Measurements from ENCODE around the gene SPSB2.

DNA sequence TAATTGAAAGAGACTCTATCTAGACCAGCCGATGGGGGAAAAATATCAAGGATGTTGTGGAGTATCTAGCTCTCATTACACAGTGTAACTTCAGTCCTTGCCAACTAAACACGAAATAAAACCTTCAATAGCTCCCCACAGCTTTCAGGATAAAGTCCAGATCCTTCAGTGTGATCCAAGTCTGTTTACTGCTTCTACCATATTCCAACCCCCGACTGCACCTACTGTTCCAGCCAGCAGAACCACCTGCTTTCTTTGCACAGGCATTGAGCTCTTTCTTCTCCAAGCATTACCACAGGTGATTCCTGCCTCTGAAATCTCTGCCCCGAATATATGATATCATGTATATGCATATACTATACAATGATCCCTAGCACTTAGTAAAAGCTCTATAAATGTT lies 29.3 kb upstream of the SPSB2 start:
- TF ChIP-seq, protein P1, sequence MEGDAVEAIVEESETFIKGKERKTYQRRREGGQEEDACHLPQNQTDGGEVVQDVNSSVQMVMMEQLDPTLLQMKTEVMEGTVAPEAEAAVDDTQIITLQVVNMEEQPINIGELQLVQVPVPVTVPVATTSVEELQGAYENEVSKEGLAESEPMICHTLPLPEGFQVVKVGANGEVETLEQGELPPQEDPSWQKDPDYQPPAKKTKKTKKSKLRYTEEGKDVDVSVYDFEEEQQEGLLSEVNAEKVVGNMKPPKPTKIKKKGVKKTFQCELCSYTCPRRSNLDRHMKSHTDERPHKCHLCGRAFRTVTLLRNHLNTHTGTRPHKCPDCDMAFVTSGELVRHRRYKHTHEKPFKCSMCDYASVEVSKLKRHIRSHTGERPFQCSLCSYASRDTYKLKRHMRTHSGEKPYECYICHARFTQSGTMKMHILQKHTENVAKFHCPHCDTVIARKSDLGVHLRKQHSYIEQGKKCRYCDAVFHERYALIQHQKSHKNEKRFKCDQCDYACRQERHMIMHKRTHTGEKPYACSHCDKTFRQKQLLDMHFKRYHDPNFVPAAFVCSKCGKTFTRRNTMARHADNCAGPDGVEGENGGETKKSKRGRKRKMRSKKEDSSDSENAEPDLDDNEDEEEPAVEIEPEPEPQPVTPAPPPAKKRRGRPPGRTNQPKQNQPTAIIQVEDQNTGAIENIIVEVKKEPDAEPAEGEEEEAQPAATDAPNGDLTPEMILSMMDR (conservative IDR thresholded peaks at IDR 0.05 in 1 of 2, IDR thresholded peaks at IDR 0.05 in 1 of 2; ENCODE audit: extremely low read depth in 1 of 2, insufficient read depth in 1 of 2, low read depth in 1 of 2, low read length in 2 of 2): no peak
- no peak for TF ChIP-seq EZH2 (IDR thresholded peaks at IDR 0.05; ENCODE audit: borderline replicate concordance, low read length)
